ENCODE data around the gene KRT79.
"Not testable (repeated sequence)": the region's sequence is repeated elsewhere in the genome, so short reads cannot be mapped to it uniquely, and the experiment has no call there.

Gene KRT79

DNA sequence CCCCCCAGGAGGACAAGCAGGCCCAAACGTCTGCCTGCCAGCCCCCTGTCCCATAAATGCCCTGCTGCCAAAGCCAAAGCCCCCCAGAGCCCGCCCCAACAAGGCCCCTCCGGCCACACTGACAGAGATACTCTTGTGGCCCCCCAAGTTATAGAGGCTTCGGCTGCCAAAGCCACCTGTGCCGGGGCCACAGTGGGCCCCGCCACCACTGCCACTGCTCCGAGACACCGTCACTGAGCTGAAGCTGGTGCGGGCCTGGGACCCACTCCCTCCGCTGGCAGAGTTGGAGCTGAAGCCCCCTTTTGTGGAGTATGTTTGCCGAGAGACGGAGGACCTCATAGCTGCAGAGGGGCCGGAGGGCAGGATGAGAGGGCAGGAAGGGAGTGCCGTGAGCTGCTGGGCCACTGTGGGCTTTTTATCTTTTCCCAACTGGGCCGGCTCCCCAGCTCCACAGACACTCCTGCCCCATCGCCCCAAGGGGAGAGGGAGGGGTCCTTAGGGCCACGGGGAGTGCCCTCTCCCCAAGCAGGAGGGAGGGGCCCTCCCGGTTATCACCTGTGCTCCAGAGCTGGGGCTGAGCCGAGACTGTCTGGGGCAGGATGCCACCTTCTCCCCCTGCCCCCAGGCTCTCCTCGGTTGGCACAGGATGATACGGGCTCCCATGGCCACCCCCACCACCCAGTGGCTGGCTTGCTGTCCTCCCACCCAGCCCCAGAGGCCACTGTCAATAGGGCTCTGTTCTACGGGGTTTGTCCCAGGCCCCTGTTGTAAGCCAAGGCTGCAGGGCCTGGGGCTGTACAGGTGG is at the start of gene KRT79:
Gene KRT79, minus strand, starts transcription at position 390 of the 805 bp plus-strand sequence. Its CDS starts 51 bp downstream, at position 339.
- DNase-seq (ENCODE audit: low read depth in 2 of 2, low spot score in 1 of 2) = no peak

GRCh38 chr12:52880499-52880898 is 46.4 kb upstream of the KRT79 start:
- not testable (repeated sequence) for DNase-seq (ENCODE audit: low read depth in 2 of 2, low spot score in 1 of 2)

DNA sequence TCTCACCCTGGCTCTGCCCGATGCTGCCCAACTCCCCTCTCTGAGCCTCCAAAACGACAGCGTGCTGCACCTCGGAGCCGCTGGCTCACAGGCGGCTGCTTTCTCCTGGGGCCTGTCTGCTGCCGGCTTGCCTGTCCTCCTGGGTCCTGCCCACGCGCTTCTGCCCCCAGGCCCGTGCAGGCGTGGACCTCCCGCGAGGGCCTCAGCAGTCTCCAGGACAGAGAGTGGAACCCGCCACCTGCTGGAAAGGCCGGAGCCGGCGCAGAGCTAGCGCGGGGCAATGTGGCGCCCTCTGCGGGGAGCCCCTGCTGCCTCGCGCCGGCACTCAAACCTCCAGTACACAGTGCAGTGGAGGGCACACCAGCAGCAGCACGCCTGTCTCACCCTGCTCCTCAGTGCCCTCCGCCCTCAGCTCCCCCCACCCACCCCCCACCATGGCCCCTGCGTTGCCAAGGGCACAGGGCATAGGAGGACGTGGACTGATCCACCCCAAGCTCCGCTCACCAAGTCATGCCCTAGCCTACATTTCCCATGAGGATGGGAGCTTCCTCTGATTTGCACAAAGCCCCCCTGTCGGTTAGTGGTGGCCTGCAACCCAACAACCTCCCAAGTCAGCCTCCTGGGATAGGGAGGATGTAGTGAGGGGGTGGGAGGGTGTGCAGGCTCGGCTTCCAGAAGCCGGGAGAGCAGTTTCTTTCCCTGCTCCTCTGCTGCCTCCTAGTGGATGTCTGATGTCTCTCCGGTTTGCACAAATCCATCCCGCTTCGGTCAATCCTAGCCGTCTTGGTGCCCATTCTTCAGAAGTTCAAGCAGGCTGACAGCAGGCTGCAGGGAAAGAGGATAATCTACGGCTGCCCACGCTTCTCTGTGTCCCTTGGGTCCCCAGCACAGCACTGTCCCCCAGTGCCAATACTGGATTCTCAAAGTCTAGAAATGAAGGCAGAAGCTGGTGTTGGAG is 45.6 kb upstream of the KRT79 start:
- DNase-seq (ENCODE audit: low read depth in 2 of 2, low spot score in 1 of 2) = peak in 1 of 2 donors; percentile 52

DNA sequence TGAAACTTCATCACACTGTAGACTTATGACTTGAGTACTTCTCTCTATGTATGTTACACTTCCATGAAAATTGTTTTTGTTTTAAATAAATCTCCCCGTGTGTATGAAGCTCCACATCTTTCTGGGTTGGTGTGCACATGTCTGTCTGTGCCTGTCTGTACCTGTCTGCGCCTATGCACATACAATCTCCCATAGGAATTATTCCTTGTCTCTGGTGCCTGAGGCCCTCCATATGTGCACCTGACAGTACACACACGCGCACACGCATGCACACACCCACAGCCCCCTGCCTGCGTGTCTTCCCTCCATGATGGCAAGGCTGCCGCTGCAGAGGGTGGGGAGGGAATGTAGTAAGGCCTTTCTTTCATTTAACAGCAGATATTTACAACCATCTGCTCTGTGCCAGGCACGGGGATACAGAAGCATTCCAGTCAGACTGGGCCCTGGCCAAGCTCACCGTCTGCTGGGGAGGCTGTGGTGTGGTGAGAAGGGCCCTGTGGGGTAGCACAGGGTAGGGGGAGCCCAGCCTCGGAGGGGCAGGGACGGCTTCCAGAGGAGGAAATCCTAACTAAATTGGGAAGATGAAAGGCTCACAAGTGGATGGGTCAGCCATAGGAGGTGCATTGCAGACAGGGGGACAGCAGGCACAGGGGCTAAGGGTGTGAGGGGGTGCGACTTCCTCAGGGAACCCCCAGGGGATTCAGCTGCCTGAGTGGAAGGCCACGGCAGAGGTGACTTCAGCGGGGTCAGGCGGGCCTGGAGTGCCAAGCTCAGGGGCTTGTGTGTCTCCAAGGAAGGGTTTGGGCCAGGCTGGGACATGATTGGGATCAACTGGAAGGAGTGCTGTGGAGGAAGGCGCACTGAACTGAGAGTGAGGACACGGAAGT is 44.6 kb upstream of the KRT79 start:
- no peak for DNase-seq (ENCODE audit: low read depth in 2 of 2, low spot score in 1 of 2)

GRCh38 chr12:52877242-52877641 is 43.1 kb upstream of the KRT79 start:
- no peak for DNase-seq (ENCODE audit: low read depth in 2 of 2, low spot score in 1 of 2)

- DNase-seq (ENCODE audit: low read depth in 2 of 2, low spot score in 1 of 2) = no peak
Observed at GRCh38 chr12:52876372-52876771, 42.3 kb upstream of the KRT79 start.

DNA sequence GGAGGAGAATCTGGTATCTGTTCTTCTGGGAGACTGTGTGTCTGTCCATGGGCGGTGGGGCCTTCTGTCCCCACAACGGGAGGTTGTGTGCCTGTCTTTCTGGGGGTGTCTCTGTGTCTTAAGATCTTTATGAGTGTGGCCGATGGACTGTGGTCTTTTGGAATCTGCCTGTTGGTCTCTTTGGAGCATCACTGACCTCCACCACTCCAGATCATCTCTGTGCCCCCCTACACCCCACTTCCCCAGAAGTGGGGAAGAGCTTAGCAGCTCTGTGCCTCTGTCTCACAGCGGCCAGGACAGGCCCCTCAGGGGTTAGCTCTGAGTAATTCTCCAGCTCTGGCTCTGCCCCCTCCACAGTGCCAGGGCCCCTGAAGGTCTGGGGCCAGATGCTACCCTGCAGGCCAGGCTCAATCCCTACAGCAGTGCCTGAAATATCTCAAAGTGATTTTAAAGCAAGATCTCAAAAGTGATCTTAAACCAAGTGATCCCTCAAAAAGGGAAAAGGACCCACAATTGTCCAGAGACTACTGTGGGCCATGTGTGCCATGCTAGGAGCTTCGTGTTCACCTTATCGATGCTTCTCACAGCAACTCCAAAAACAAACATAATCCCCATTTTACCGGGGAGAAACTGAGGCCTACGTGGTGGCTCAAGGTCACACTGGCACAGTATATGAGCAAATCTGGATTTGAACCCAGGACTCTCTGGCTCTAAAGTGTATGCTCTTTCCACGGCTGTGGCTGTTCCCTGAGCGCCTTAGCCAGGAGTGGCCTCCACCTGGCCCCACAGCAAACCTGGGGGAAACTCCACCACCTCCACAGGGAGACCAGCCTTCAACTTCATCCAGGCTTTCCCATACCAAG is 40.7 kb upstream of the KRT79 start:
- no peak for DNase-seq (ENCODE audit: low read depth in 2 of 2, low spot score in 1 of 2)

GRCh38 chr12:52873832-52874572 is 39.9 kb upstream of the KRT79 start:
- peak in 1 of 2 donors; percentile 37 for DNase-seq (ENCODE audit: low read depth in 2 of 2, low spot score in 1 of 2)

DNA sequence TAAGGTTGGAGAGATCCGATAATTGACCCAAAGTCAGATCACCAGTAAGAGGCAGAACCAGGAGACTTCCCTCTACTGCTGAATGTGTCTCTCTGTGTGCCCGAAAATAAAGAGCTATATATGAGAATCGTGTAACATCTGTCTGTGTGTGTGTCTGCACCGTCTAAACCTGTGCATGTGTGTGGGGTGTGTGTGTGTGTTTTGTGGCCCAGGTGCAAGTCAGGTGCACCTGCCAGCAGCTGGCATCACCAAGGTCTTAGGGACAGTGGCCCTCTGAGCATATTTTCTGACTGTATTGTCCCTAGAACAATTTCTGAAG is 39.4 kb upstream of the KRT79 start:
- DNase-seq (ENCODE audit: low read depth in 2 of 2, low spot score in 1 of 2) = no peak

GRCh38 chr12:52872644-52873389 is 38.7 kb upstream of the KRT79 start:
- DNase-seq (ENCODE audit: low read depth in 2 of 2, low spot score in 1 of 2) = no peak

DNA sequence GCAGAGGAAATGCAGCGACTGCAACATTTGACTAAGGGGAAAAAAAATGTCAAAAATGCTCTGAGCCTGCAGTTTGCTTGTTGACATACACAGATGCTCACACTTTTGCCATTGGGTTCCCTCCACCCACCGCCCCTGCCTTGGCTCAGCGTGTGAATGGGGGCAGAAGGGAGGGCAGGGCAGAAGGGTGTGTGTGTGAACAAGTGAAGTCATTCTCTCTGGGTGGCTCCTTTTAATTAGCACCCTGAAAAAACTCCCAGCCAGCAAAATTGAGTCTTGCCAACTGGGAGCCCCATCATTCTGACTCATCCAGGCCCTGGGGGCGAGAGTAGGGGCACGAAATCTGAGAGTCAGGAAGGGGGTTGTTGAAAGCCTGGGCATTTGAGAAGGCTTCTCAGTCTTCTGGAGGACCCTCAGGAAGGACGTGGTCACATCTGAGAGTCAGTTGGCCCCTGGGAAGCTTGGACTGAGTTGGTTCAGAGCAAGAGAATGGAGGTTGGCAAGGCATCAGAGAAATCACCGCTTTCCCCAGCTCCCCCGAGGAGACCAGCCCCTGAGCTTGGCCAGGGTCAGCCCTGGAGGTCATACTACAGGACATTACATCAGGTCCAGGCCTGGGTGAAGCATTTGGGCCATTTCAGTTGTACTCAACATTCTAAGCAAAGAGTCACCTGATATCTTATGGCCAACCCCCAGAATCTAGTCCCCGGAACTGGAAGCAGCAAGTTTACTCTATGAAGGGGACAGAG is 37.4 kb upstream of the KRT79 start:
- DNase-seq (ENCODE audit: low read depth in 2 of 2, low spot score in 1 of 2) = no peak

DNA sequence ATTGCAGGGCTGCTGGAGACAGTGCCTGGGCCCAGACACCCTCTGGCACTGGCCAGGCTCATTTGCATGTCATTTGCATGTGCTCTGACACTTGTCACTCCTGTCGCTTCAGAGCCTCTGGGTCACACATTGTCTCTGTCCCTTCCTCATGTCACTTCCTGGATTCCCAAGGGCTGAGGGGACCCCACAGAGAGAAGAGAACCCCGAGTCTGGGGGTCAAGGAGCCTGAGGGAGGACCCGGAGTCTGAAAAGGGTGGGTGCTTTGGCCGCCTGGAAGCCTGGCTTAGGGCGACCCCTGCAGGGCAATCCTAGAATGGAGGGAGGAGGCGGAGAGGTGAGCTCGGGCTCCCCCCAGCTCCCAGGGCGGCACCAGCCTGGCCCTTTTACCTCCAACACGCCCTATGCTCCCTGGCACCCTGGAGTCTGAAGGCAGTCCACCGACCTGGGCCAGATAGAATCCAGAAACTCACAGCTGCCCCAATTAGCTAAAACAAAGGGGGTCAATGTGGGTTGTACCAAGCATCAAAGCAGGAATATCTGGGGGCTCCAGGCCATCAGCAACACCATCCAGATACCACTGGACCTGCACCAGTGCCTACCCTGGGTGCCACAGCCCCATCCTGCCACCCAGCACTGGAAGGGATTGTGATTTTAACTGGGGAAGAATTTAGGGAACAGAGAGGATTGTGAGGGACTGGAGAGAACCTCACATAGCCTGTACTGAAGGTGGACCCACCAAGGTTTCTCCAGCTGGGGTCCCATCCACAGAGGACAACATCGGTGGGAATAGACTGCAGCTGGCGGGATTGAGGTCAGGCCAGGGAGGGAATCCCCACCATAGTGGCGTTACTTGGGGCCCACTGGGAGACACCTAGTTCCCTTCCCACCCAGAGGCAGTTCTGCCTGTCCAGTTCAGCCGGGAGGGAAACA is 36.5 kb upstream of the KRT79 start:
- peak; percentile 57 to 70 for DNase-seq (ENCODE audit: low read depth in 2 of 2, low spot score in 1 of 2)

DNA sequence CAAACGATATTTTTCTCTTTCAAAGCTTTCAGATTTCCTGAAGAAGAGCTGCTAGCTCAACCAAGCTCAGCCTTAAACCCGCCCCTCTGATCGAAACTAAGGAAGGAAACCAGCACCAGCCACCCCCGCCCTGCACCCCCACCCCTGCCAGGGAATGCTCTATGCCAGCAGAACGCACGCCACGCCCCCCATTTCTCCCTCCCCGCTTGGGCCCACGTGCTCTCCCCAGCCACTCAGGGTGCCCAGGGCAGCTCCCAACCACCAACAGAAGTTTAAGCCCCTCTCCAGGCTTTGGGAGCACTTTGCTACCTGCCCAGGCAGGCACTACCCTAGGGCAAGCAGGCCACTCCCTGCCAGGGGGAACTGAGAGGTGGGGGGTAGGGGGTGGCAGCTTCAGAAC is 33.5 kb upstream of the KRT79 start:
- DNase-seq (ENCODE audit: low read depth in 2 of 2, low spot score in 1 of 2) = no peak

DNA sequence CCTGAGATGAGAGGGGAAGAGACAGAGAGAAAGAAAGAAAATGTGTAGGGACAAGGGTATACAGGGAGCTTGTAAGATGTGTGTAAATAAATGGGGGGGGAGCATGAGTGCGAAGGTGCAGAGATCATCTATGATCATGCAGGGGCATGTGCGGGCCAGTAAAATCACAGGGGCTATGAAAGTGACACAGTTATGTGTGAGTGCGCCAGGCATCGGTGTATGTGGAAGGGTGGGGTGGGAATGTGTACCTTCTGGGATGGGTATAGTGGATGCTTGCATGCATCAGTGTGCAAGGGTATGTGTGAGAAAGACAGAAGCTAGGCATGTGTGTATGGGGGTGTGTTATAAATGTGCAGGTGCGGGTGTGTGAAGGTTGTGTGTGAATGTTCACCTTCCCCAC is 33.0 kb upstream of the KRT79 start:
- DNase-seq (ENCODE audit: low read depth in 2 of 2, low spot score in 1 of 2) = no peak

GRCh38 chr12:52865090-52865944 is 31.2 kb upstream of the KRT79 start:
- DNase-seq (ENCODE audit: low read depth in 2 of 2, low spot score in 1 of 2) = no peak

GRCh38 chr12:52862023-52862422 is 27.9 kb upstream of the KRT79 start:
- DNase-seq (ENCODE audit: low read depth in 2 of 2, low spot score in 1 of 2) = no peak

Measured in stimulated activated CD8-positive, alpha-beta memory T cell treated with anti-CD3 and anti-CD28 coated beads, Interleukin-4, amount 100 ng/mL, for 1 hour (primary cell).